Liver (tissue), 3 donors: Measurements from ENCODE around the gene RGS3.

Experiments
- CTCF ChIP-seq: fragments of 150-350 bp; IDR thresholded peaks from 2 replicates; pipeline ENCODE4 v1.5.1; 2017; ENCODE audit warnings: improper control_type of control experiment, low read depth, low read length; ENCODE audit not compliant: missing input control
- EGR1 ChIP-seq, 2 donors: IDR thresholded peaks; 2 replicates each; pipeline ENCODE4 v1.6.1; 2016 to 2018; ENCODE audit warnings: antibody characterized with exemption in 2 of 2, low read depth in 2 of 2
- GABPA ChIP-seq, 2 donors: IDR thresholded peaks in 1 of 2; conservative IDR thresholded peaks in 1 of 2; 2 replicates each; pipeline ENCODE4 v1.6.1; 2016; ENCODE audit warnings: antibody characterized with exemption in 2 of 2, mild to moderate bottlenecking in 1 of 2, moderate library complexity in 1 of 2
- HNF4A ChIP-seq, 2 donors: conservative IDR thresholded peaks; 2 replicates each; pipeline ENCODE4 v1.6.1; 2016; ENCODE audit warnings: antibody characterized with exemption in 2 of 2, mild to moderate bottlenecking in 2 of 2
- MAX ChIP-seq: IDR thresholded peaks from 2 replicates; pipeline ENCODE4 v1.6.1; 2016; ENCODE audit warnings: antibody characterized with exemption
- REST ChIP-seq: IDR thresholded peaks from 2 replicates; pipeline ENCODE4 v1.6.1; 2016; ENCODE audit warnings: antibody characterized with exemption, mild to moderate bottlenecking
- donor health status: healthy.
- donor health status: healthy.

- TF ChIP-seq GABPA (IDR thresholded peaks at IDR 0.05 in 1 of 2, conservative IDR thresholded peaks at IDR 0.05 in 1 of 2) (no peak), CTCF (no peak), HNF4A (conservative IDR thresholded peaks at IDR 0.05) (no peak), REST (no peak), EGR1 (IDR thresholded peaks at IDR 0.05; ENCODE audit: low read depth in 2 of 2) (no peak), MAX (no peak)
Observed at GRCh38 chr9:113570749-113571711, 107.5 kb downstream of the RGS3 start.
